NCI-H510A (cell line): ENCODE results near the gene MTM1.

Source experiments
- DNase-seq: peaks from one replicate; lab custom pipeline; 2025; lab: John Stamatoyannopoulos, UW

MTM1 gene

GRCh38 chrX:150568320-150569154 is at the start of gene MTM1:
Gene MTM1 (plus strand): TSS chrX:150568621. CDS start chrX:150592615, 23,994 bp downstream.
- DNase-seq, result peak; percentile 93

DNA sequence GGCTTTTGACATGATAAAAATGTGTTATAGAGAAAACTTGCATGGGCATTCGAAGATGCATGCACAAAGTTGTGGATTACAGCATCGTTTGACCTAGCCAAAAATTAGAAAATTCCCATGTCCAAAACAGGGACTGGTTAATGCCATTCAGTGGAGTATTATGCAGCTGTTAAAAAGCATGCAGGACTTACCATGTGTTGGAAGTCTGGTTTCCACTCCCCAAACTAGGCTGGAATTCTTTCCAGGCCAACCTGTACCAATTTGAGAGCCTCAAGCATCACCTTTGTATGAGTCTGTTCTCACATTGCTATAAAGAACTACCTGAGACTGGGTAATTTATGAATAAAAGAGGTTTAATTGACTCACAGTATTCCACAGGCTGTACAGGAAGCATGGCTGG is 45.9 kb upstream of the MTM1 start:
- no peak for DNase-seq

DNA sequence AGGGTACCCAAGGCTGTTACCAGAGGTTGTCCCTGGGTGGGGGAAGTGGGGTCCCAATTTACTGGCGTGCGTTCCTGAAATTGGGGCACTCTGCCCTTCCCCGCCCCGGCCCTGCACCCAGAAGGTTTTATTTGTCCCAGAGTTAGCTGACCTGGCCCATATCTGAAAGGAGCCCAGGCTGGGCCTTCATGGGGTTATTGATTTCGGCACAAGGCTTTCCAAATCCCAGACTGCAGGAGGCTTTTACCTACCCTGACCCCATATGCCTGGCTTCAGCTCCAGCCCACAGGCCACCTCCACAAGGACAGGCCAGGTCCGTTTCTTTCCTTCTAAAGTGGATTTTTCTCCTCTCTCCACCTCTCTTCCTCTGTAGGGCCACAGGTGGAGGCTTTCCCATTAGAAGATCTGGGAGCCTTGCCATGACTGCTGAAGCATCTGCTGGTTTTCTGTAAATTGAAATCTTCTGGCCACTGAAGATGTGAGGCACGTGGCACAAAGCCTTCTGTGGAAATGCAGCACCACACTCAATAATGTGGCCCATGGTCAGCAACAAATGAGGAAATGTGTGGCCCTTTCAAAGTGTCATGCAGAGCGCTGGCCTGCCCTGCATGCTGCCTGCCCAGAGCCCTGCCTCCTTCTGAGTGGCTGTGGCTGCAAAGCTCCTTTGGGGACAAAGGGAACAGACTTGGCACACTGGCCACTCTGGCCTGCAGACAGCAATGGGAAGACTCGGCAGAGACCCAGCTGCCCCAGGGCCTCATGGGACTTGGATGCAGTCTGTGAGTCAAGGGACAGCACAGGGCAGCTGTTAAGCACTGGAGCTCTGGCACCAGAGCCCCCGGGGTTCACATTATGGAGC is 43.1 kb upstream of the MTM1 start:
- DNase-seq, result no peak

DNA sequence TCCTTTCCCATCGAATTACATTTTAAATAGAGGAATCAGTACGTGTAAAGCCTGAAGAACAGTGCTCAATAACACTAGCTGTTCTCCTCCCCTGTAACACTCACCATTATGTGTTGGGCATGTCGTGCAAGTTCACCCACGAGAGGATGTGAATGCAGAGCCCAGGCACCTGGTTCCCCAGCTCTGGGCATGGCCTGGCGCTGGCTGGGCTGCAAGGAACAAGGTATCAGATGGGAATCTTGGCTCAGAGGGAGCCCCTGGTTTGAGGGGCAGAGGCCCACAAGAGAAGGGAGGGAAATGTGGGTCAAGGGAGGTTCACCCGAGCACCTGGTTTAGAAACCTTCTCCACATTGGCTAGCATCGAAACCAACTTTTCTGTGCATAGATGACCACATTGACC is 41.7 kb upstream of the MTM1 start:
- DNase-seq, result no peak

- DNase-seq, result no peak
Observed at GRCh38 chrX:150527108-150527507, 41.3 kb upstream of the MTM1 start.

- DNase-seq, result no peak
Observed at GRCh38 chrX:150529587-150529986, 38.8 kb upstream of the MTM1 start.

GRCh38 chrX:150530821-150531220 is 37.6 kb upstream of the MTM1 start:
- DNase-seq, result no peak

GRCh38 chrX:150531467-150531866 is 37.0 kb upstream of the MTM1 start:
- no peak for DNase-seq

DNA sequence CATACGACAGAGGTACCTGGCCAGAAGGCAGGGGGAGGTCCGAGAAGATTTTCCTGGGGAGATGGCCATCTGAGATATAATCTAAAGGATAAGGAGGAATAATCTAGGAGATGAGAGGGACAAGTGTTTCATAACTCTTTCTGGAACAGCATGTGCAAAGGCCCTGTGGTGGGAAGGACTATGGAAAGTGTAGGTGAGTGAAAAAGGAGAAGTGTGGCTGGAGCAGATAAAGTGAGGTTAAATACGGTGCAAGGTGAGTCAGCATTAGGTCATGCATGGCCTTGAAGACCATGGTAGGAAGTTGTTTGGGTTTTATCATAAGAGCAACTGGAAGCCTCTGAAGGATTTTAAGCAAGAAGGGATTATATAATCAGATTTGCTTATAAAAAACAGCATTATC is 34.6 kb upstream of the MTM1 start:
- DNase-seq, result no peak

- no peak for DNase-seq
Observed at GRCh38 chrX:150536455-150537116, 31.8 kb upstream of the MTM1 start.

DNA sequence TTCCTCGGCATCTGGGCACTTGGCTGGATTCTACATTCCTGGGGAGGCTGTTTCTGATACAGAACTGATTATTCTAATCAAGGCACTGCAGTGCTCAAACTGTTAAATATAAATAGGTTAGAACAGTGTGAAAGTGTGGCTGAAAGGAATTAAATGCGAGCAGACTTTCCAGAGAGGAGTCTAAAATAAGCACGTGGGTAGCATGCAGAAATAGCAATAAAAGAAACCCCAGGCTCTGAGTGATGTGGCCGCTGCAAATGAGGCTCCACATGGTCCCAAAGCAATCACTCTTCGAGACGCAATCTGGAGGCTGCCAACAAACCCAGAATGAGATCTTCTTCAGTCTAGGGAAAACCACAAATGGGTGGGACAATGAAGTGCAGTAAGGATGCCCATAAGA is 30.6 kb upstream of the MTM1 start:
- no peak for DNase-seq

- DNase-seq, result no peak
Observed at GRCh38 chrX:150540965-150541364, 27.5 kb upstream of the MTM1 start.

DNA sequence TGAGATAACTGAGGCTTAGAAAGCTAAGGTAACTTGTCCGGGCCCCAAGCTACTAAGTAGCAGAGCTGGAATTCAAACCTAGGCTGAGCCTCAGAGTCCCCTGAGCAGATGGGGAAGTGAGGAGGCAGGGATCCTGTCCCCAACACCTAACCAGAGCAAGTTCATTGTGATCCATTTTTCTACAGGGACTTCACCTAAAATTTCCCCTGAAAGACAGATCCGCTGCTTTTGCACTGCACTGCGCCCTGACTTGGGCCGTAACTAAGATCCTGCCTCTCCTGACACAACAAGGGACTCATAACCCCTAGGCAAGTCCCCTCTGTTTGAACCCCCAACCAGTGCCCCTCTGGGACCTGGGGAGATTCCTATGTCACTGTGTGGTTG is 25.6 kb upstream of the MTM1 start:
- no peak for DNase-seq

DNA sequence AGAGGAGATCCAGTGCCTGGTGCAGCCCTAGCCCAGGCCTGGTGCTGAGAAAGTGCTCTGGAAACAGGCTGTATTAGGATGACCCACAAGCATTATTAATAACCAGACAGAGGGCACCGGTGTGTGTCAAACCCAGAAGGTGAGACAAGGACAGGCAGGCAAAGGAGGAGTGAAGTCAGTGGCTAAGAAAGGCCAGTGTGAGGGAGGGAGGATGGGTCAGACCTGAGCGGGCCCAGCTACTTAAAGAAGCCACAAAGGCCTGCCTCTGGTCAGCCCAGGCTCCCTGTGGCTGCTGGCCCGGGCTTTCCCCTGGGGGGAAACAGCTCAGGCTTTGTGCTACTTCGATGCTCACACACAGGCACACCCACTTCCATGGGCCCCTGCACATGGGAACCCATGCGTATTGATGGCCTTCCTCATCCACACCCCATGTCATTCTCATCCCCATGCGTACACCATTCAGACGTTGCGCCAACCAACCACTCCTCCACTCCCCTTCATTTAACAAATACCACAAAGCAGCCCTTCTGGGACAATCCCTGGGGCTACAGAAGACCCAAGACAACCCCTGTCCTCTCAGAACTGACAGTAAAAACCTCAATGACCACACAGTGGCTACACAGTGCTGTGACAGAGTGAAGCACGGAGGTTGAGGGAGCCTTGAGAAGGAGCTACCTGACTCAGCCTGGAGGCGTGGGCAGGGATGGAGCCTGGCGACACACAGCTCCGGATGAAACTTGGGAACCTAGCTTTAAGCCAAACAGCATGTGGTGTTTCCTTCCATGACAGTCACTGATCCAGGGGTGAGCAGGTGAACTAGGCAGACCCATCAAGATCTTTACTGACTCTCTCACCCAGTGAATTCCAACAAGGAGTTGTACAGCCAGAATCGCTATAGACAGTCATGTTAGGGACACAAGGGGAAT is 24.9 kb upstream of the MTM1 start:
- no peak for DNase-seq

- DNase-seq, result no peak
Observed at GRCh38 chrX:150544222-150544787, 24.1 kb upstream of the MTM1 start.

GRCh38 chrX:150544835-150545770 is 23.3 kb upstream of the MTM1 start:
- DNase-seq, result no peak

- DNase-seq, result no peak
Observed at GRCh38 chrX:150546711-150547153, 21.7 kb upstream of the MTM1 start.

GRCh38 chrX:150547375-150548115 is 20.9 kb upstream of the MTM1 start:
- DNase-seq, result no peak

DNA sequence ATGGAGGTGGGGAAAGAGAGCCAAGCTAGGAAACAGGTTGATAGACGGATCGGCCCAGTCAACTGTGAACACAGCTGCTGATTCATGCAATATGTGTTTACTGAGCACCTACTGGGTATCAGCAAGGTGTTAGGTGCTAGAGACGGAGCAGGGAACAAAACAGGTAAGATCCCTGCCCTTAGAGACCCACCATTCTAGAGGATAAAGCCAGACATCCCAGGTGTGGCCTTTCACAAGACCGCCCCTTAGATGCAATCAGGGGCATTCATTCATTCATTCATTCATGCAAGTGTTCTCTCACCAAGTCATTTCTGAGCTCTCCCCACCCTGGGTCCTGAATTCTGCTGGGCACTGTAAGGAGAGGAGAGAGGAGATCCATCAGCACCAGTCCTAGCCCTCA is 20.2 kb upstream of the MTM1 start:
- DNase-seq, result no peak
